ENCODE data around the gene SP140. TPM values are rescaled to one million over a fixed set of nuclear protein-coding genes. Genes with fewer than 3 reads are reported as not detected.
"Not testable (repeated sequence)": the region's sequence is repeated elsewhere in the genome, so short reads cannot be mapped to it uniquely, and the experiment has no call there.

Gene SP140
- total RNA-seq, 1 experiment from 2014 or later = 1.1 TPM

DNA sequence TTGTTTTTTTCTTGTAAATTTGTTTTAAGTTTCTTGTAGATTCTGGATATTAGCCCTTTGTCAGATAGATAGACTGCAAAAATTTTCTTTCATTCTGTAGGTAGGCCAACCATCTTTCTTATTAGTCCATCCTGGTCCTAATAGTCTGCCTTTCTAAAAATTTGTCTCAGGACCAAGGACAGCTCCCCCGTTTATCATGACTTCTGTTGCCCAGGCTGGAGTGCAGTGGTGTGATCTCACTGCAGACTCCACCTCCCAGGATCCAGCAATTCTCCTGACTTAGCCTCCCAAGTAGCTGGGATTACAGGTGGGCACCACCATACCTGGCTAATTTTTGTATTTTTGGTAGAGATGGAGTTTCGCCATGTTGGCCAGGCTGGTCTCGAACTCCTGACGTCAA, 63.8 kb downstream of the SP140 start:
- in situ Hi-C loops (cut with HindIII; ENCODE audit: low pct_unique_long_range_greater_than_20kb, low sequenced_read_pairs); H3K4me1 ChIP-seq (ENCODE audit: control insufficient read depth, insufficient read depth, low read length): not testable (repeated sequence)

DNA sequence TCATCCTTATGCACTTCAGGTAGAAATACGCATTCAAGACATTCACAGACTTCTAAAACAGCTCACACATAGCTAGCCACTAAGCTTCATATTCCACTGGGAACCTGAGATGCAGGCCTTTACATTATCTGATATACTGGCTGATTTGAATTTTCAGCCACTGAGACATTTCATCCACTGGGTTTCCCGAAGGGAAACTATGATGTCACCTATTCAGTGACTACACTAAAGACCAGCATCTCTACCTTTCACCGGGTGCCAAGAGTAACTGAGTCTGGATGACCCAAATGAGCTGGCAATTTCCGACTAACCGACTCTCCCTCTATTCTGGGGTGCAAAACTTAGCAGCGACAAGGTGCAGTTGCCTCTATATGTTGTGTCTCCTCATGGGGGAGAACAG, 69.7 kb downstream of the SP140 start:
- H3K4me3 ChIP-seq (ENCODE audit: low read depth in 2 of 2, low read length in 2 of 2) = no peak overlapping the region
- CTCF ChIA-PET = no interaction called here
- no TSS peak for BruUV-seq (replicated peaks)
- POLR2A ChIA-PET = no interaction called here
- no peaks in the 10 kb centered on the region for H3K9me3 ChIP-seq (ENCODE audit: control insufficient read depth, insufficient read depth, low read depth, low read length)
- TF ChIP-seq POLR2AphosphoS5 (IDR thresholded peaks at IDR 0.05; ENCODE audit: low read depth, low read length) (no peak), SIN3A (IDR thresholded peaks at IDR 0.05; ENCODE audit: borderline replicate concordance, insufficient read depth, low read depth, low read length) (no peak), TCF7L2 (IDR thresholded peaks at IDR 0.05; ENCODE audit: low read depth, low read length) (no peak)
- TF ChIP-seq, protein P1, sequence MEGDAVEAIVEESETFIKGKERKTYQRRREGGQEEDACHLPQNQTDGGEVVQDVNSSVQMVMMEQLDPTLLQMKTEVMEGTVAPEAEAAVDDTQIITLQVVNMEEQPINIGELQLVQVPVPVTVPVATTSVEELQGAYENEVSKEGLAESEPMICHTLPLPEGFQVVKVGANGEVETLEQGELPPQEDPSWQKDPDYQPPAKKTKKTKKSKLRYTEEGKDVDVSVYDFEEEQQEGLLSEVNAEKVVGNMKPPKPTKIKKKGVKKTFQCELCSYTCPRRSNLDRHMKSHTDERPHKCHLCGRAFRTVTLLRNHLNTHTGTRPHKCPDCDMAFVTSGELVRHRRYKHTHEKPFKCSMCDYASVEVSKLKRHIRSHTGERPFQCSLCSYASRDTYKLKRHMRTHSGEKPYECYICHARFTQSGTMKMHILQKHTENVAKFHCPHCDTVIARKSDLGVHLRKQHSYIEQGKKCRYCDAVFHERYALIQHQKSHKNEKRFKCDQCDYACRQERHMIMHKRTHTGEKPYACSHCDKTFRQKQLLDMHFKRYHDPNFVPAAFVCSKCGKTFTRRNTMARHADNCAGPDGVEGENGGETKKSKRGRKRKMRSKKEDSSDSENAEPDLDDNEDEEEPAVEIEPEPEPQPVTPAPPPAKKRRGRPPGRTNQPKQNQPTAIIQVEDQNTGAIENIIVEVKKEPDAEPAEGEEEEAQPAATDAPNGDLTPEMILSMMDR (IDR thresholded peaks at IDR 0.05) = no peak
- no peaks in the 10 kb centered on the region for H3K27me3 ChIP-seq (ENCODE audit: control insufficient read depth, insufficient read depth, low read length)
- in situ Hi-C loops (cut with HindIII; ENCODE audit: low pct_unique_long_range_greater_than_20kb, low sequenced_read_pairs) = no loop called here
- DNase-seq (ENCODE audit: low read depth, low spot score) = no peak
- H3K36me3 ChIP-seq (ENCODE audit: control insufficient read depth, insufficient read depth, low read length) = no peaks in the 10 kb centered on the region
- no peaks in the 10 kb centered on the region for H3K4me1 ChIP-seq (ENCODE audit: control insufficient read depth, insufficient read depth, low read length)
- intact Hi-C loops (cut with micrococcal nuclease; ENCODE audit: unreplicated experiment) = no loop called here
- no peak overlapping the region for H3K27ac ChIP-seq (ENCODE audit: low read length)
- no peak for ATAC-seq

More for the DNA sequence above, 63.8 kb downstream of the SP140 start:
- H3K27me3 ChIP-seq (ENCODE audit: control insufficient read depth, insufficient read depth, low read length); DNase-seq (ENCODE audit: low read depth, low spot score); intact Hi-C loops (cut with micrococcal nuclease; ENCODE audit: unreplicated experiment); H3K36me3 ChIP-seq (ENCODE audit: control insufficient read depth, insufficient read depth, low read length); CTCF ChIA-PET; BruUV-seq (replicated peaks); H3K9me3 ChIP-seq (ENCODE audit: control insufficient read depth, insufficient read depth, low read depth, low read length); ATAC-seq; H3K4me3 ChIP-seq (ENCODE audit: low read depth in 2 of 2, low read length in 2 of 2); H3K27ac ChIP-seq (ENCODE audit: low read length): not testable (repeated sequence)
- POLR2A ChIA-PET = interaction anchor here (0.6 kb wide), 1 partner anchor 139 kb away, joined by 3 read pairs; no protein-coding TSS in a partner anchor
- TF ChIP-seq, protein P2, sequence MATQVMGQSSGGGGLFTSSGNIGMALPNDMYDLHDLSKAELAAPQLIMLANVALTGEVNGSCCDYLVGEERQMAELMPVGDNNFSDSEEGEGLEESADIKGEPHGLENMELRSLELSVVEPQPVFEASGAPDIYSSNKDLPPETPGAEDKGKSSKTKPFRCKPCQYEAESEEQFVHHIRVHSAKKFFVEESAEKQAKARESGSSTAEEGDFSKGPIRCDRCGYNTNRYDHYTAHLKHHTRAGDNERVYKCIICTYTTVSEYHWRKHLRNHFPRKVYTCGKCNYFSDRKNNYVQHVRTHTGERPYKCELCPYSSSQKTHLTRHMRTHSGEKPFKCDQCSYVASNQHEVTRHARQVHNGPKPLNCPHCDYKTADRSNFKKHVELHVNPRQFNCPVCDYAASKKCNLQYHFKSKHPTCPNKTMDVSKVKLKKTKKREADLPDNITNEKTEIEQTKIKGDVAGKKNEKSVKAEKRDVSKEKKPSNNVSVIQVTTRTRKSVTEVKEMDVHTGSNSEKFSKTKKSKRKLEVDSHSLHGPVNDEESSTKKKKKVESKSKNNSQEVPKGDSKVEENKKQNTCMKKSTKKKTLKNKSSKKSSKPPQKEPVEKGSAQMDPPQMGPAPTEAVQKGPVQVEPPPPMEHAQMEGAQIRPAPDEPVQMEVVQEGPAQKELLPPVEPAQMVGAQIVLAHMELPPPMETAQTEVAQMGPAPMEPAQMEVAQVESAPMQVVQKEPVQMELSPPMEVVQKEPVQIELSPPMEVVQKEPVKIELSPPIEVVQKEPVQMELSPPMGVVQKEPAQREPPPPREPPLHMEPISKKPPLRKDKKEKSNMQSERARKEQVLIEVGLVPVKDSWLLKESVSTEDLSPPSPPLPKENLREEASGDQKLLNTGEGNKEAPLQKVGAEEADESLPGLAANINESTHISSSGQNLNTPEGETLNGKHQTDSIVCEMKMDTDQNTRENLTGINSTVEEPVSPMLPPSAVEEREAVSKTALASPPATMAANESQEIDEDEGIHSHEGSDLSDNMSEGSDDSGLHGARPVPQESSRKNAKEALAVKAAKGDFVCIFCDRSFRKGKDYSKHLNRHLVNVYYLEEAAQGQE (IDR thresholded peaks at IDR 0.05; ENCODE audit: insufficient read depth in 1 of 2, low read depth in 2 of 2, low read length in 1 of 2) = peak; percentile 82 to 88

DNA sequence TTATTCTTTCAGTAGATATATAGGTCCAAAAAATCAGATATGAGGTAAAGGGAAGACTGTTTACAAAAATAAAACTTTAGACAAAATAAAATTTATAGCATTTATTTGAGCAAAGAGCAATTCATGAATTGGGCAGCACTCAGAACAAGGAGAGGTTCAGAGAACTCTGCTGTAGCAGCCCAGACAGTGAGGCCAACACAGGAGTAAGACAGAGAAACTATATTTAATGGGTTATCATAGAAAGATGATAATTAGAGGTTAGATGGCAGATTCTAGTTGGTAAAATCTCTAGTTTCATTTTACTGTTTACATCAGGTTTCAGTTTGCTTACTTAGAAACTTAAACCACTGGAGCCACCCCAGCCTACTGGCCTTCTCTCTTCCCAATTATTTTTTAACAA, 71.4 kb downstream of the SP140 start:
- ChIA-PET CTCF (no interaction called here), POLR2A (no interaction called here)
- Histone ChIP-seq H3K27me3 (ENCODE audit: control insufficient read depth, insufficient read depth, low read length) (no peaks in the 10 kb centered on the region; the same call in 1 of the 2 replicates), H3K36me3 (ENCODE audit: control insufficient read depth, insufficient read depth, low read length) (no peaks in the 10 kb centered on the region), H3K27ac (ENCODE audit: low read length) (no peak overlapping the region), H3K9me3 (ENCODE audit: control insufficient read depth, insufficient read depth, low read depth, low read length) (no peaks in the 10 kb centered on the region), H3K4me1 (ENCODE audit: control insufficient read depth, insufficient read depth, low read length) (no peaks in the 10 kb centered on the region), H3K4me3 (ENCODE audit: low read depth in 2 of 2, low read length in 2 of 2) (no peak overlapping the region)
- TF ChIP-seq, protein P1 (IDR thresholded peaks at IDR 0.05) = no peak
- no peak for TF ChIP-seq POLR2AphosphoS5 (IDR thresholded peaks at IDR 0.05; ENCODE audit: low read depth, low read length)
- no peak for TF ChIP-seq TCF7L2 (IDR thresholded peaks at IDR 0.05; ENCODE audit: low read depth, low read length)
- TF ChIP-seq, protein P2 (IDR thresholded peaks at IDR 0.05; ENCODE audit: insufficient read depth in 1 of 2, low read depth in 2 of 2, low read length in 1 of 2) = no peak
- no peak for TF ChIP-seq SIN3A (IDR thresholded peaks at IDR 0.05; ENCODE audit: borderline replicate concordance, insufficient read depth, low read depth, low read length)
- in situ Hi-C loops (cut with HindIII; ENCODE audit: low pct_unique_long_range_greater_than_20kb, low sequenced_read_pairs) (no loop called here), intact Hi-C loops (cut with micrococcal nuclease; ENCODE audit: unreplicated experiment) (no loop called here)
- DNase-seq (ENCODE audit: low read depth, low spot score) (no peak), ATAC-seq (no peak)
- BruUV-seq (replicated peaks) = no TSS peak
